HepG2 (cell line): ENCODE data around the gene SUPV3L1. TPM values are rescaled to one million over a fixed set of nuclear protein-coding genes. Genes with fewer than 3 reads are reported as not detected.

Experiments
- ATAC-seq: fragments of 200-7000 bp; cut with Tn5 transposase; 3 replicates; pipeline ENCODE4 v1.9.1; 2020; ENCODE audit warnings: mild to moderate bottlenecking, moderate library complexity
- BruUV-seq: library from RNA; stranded (reverse); fragments of 400-500 nt; replicated peaks from 2 replicates; lab custom pipeline; 2021; lab: Mats Ljungman, UMichigan
- CTCF ChIA-PET: fragments of 300-600 bp; formaldehyde crosslinking; extraction: SDS; loops from one replicate; lab custom pipeline; 2021; ENCODE audit warnings: low total read pairs, inconsistent platforms, low intra/inter-chr PET ratio; lab: Yijun Ruan, JAX
- POLR2A ChIA-PET: fragments of 350-600 bp; sonication (Branson Sonifier 250); formaldehyde crosslinking; loops from one replicate; lab custom pipeline; 2020; ENCODE audit warnings: antibody characterized with exemption, inconsistent platforms; lab: Yijun Ruan, JAX
- DNase-seq: peaks from one replicate; pipeline ENCODE4 v3.0.0-alpha.2; 2015; ENCODE audit warnings: low spot score
- FAIRE-seq: peaks from 3 replicates; lab custom pipeline; 2011; peaks lifted over from hg19 to GRCh38; lab: Jason Lieb, UNC
- H2AFZ ChIP-seq: one replicate; pipeline ENCODE4 v1.6.1; 2011; ENCODE audit warnings: low read length, inconsistent platforms
- H3K27ac ChIP-seq: fragments of 300-600 bp; 3 replicates; pipeline ENCODE4 v1.8.0; 2011; ENCODE audit warnings: mixed run types, mild to moderate bottlenecking, mixed read lengths, low read length, inconsistent platforms; ENCODE audit not compliant: insufficient read depth; ENCODE audit errors: extremely low read length
- H3K27me3 ChIP-seq, 2 experiments: fragments of 200-600 bp in 1 of 2; 2 replicates in 1 of 2; 3 replicates in 1 of 2; pipeline versions ENCODE4 v1.6.0 to v1.8.0; 2011; ENCODE audit warnings: low read length in 2 of 2, mild to moderate bottlenecking in 2 of 2, moderate library complexity in 2 of 2, inconsistent platforms in 1 of 2; ENCODE audit not compliant: insufficient read depth in 2 of 2, control insufficient read depth in 1 of 2
- H3K36me3 ChIP-seq, 2 experiments: fragments of 200-600 bp in 1 of 2; replicated peaks in 1 of 2; 2 replicates in 1 of 2; 3 replicates in 1 of 2; pipeline versions ENCODE4 v1.5.1 to v1.8.0; 2011; ENCODE audit warnings: low read length in 2 of 2, inconsistent platforms in 1 of 2; ENCODE audit not compliant: insufficient read depth in 2 of 2, control insufficient read depth in 1 of 2
- H3K4me1 ChIP-seq: 2 replicates; pipeline ENCODE4 v1.5.1; 2012; ENCODE audit warnings: low read length, inconsistent platforms; ENCODE audit not compliant: insufficient read depth
- H3K4me2 ChIP-seq: 2 replicates; pipeline ENCODE4 v1.6.0; 2011; ENCODE audit warnings: low read depth, low read length, inconsistent platforms
- H3K4me3 ChIP-seq, 3 experiments: fragments of 200-600 bp in 1 of 3; sonication (generic), shearing (Covaris generic) in 1 of 3; replicated peaks in 1 of 3; 2 replicates each; pipeline ENCODE4 v1.5.1; 2011 to 2016; ENCODE audit warnings: low read length in 3 of 3, inconsistent platforms in 2 of 3, low read depth in 2 of 3, mild to moderate bottlenecking in 2 of 3, control low read depth in 1 of 3, mixed read lengths in 1 of 3; ENCODE audit not compliant: insufficient read depth in 1 of 3
- H3K79me2 ChIP-seq: one replicate; pipeline ENCODE4 v1.6.1; 2011; ENCODE audit warnings: low read length, inconsistent platforms; ENCODE audit not compliant: insufficient read depth
- H3K9ac ChIP-seq: 2 replicates; pipeline ENCODE4 v1.6.0; 2011; ENCODE audit warnings: mild to moderate bottlenecking, low read depth, low read length, inconsistent platforms; ENCODE audit not compliant: insufficient read depth
- H3K9me3 ChIP-seq: 2 replicates; pipeline ENCODE4 v1.5.1; 2012; ENCODE audit warnings: mild to moderate bottlenecking, low read length
- H4K20me1 ChIP-seq: 2 replicates; pipeline ENCODE4 v1.6.0; 2011; ENCODE audit warnings: inconsistent platforms, mild to moderate bottlenecking, low read length, moderate library complexity; ENCODE audit not compliant: insufficient read depth
- CHD4 ChIP-seq: fragments of 200-600 bp; sonication (generic); IDR thresholded peaks from 2 replicates; pipeline ENCODE4 v1.7.0; 2017; ENCODE audit warnings: mild to moderate bottlenecking, low read length, borderline replicate concordance
- DR1 ChIP-seq: sonication (generic); formaldehyde crosslinking; IDR thresholded peaks from 2 replicates; pipeline ENCODE4 v1.8.0; 2021; ENCODE audit warnings: mild to moderate bottlenecking, missing genetic modification reagents, inconsistent platforms
- FIP1L1 ChIP-seq: fragments of 200-400 bp; formaldehyde crosslinking; IDR thresholded peaks from 2 replicates; pipeline ENCODE4 v1.6.1; 2018; ENCODE audit warnings: low read depth, mild to moderate bottlenecking, low read length, moderate library complexity, borderline replicate concordance; ENCODE audit not compliant: insufficient read depth
- IKZF4 ChIP-seq: sonication (generic); formaldehyde crosslinking; IDR thresholded peaks from 2 replicates; pipeline ENCODE4 v1.5.1; 2020; ENCODE audit warnings: borderline replicate concordance, mild to moderate bottlenecking, low read depth, missing genetic modification reagents; ENCODE audit errors: not compliant biosample characterization
- MAFF ChIP-seq: IDR thresholded peaks from 2 replicates; pipeline ENCODE4 v1.6.1; 2011; ENCODE audit warnings: low read depth, low read length, improper control_type of control experiment
- NFIC ChIP-seq: IDR thresholded peaks from 2 replicates; pipeline ENCODE4 v1.6.1; 2012; ENCODE audit warnings: mild to moderate bottlenecking, low read length, inconsistent platforms
- SMARCE1 ChIP-seq: fragments of 450-650 bp; IDR thresholded peaks from 2 replicates; pipeline ENCODE4 v1.6.1; 2017; ENCODE audit warnings: borderline replicate concordance
- SMYD3 ChIP-seq: sonication (generic); formaldehyde crosslinking; IDR thresholded peaks from 2 replicates; pipeline ENCODE4 v1.8.1; 2023; ENCODE audit warnings: mild to moderate bottlenecking, missing genetic modification reagents
- SRSF4 ChIP-seq: fragments of 200-400 bp; formaldehyde crosslinking; IDR thresholded peaks from one replicate; pipeline ENCODE4 v1.6.1; 2018; ENCODE audit warnings: mild to moderate bottlenecking, low read depth, low read length, moderate library complexity; ENCODE audit not compliant: poor library complexity, severe bottlenecking
- TBX3 ChIP-seq: fragments of 450-650 bp; IDR thresholded peaks from 2 replicates; pipeline ENCODE4 v1.6.1; 2017; ENCODE audit warnings: antibody characterized with exemption, mild to moderate bottlenecking, inconsistent platforms, borderline replicate concordance
- ZFP1 ChIP-seq: IDR thresholded peaks from 2 replicates; pipeline ENCODE4 v1.6.1; 2016
- ZNF460 ChIP-seq: sonication (generic); formaldehyde crosslinking; IDR thresholded peaks from 2 replicates; pipeline ENCODE4 v1.5.1; 2020; ENCODE audit warnings: missing genetic modification reagents, mild to moderate bottlenecking, borderline replicate concordance
- ZNF589 ChIP-seq: sonication (generic); formaldehyde crosslinking; conservative IDR thresholded peaks from 2 replicates; pipeline ENCODE4 v1.8.0; 2022; ENCODE audit warnings: mild to moderate bottlenecking, moderate library complexity, missing genetic modification reagents
- ZNF709 ChIP-seq: sonication (generic); formaldehyde crosslinking; IDR thresholded peaks from 2 replicates; pipeline ENCODE4 v1.5.0; 2020; ENCODE audit warnings: mild to moderate bottlenecking, missing genetic modification reagents
- WGBS: methylation state at CpG from one replicate; pipeline ENCODE4 v1.1.6; 2017; ENCODE audit warnings: low lambda C conversion rate; 5-methylcytosine and 5-hydroxymethylcytosine counted together
- in situ Hi-C: cut with HindIII; loops from 2 replicates; pipeline ENCODE4 v1.10.0; 2017; ENCODE audit warnings: low pct_unique_long_range_greater_than_20kb; ENCODE audit not compliant: extremely low pct_ligation_motif_present
- intact Hi-C: fragments of 100-400 bp; cut with micrococcal nuclease; formaldehyde crosslinking; loops from one replicate; pipeline ENCODE4 v1.10.0; 2022; ENCODE audit not compliant: unreplicated experiment
- polyA plus RNA-seq, 8 experiments: library from polyadenylated mRNA; depleted of rRNA in 3 of 8; stranded (reverse) in 7 of 8; unstranded in 1 of 8; fragments of >200 nt; fragmentation: Illumina TruSeq in 4 of 8; extraction: Trizol in 4 of 8; gene quantifications; 2 replicates each; pipeline versions ENCODE4 v1.2.1 to v1.2.3, GENCODE V29; 2011 to 2016; ENCODE audit warnings: low read depth in 4 of 8, missing spikeins in 1 of 8, mixed read lengths in 1 of 8; ENCODE audit not compliant: insufficient read depth in 1 of 8
- total RNA-seq, 5 experiments: library from RNA; depleted of rRNA; stranded (reverse); fragments of >200 nt; fragmentation: Illumina TruSeq; extraction: Trizol; gene quantifications; 2 replicates each; pipeline ENCODE4 v1.2.3, GENCODE V29; 2016; ENCODE audit warnings: low read depth in 1 of 5
- TF ChIP-seq, protein P1 (sequence below): conservative IDR thresholded peaks from 2 replicates; pipeline ENCODE4 v1.6.1; 2018; ENCODE audit warnings: missing genetic modification reagents
- TF ChIP-seq, protein P2 (sequence below): sonication (generic); formaldehyde crosslinking; IDR thresholded peaks from 2 replicates; pipeline ENCODE4 v1.9.0; 2022; ENCODE audit warnings: low read depth, missing genetic modification reagents
- TF ChIP-seq, protein P3 (sequence below): sonication (generic); formaldehyde crosslinking; IDR thresholded peaks from 2 replicates; pipeline ENCODE4 v1.8.0; 2022; ENCODE audit warnings: missing genetic modification reagents, mild to moderate bottlenecking, borderline replicate concordance

SUPV3L1 gene
- total and polyA plus RNA-seq, 2 of the 13 experiments (the other 11 are each of a cell fraction or from before 2014, with no cell fraction given), result 28.8 to 45.7 TPM

DNA sequence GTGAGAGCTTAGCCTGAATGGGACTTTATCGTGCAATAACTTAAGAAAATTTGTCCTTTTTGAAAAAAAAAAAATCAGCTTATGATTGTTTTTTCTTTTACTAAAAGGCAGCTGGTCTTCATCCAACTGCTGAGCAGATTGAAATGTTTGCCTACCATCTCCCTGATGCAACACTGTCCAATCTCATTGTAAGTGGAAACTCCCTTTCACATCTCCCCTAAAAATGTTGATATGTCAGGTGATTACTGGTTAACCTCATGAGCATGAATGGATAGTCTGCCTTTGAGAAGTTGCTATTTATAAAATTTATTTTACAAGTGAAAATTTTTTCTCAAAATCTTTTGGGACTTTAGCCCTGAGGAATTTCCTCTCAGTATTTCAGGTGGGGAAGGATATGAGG lies 22.3 kb downstream of the SUPV3L1 start:
- H3K36me3 ChIP-seq, result peaks cover 13 to 41% of the 10 kb centered on the region in 2 experiments
- in situ Hi-C loops, result no loop called here
- FAIRE-seq, result no peak

More for the DNA sequence above, 22.3 kb downstream of the SUPV3L1 start:
- Histone ChIP-seq H3K79me2 (no peaks in the 10 kb centered on the region), H3K4me1 (no peaks in the 10 kb centered on the region), H2AFZ (no peak overlapping the region), H3K27ac (no peak overlapping the region), H4K20me1 (no peaks in the 10 kb centered on the region), H3K9ac (no peak overlapping the region), H3K4me2 (no peak overlapping the region), H3K9me3 (no peaks in the 10 kb centered on the region), H3K4me3 (no peak overlapping the region), H3K27me3 (no peaks in the 10 kb centered on the region)
- ATAC-seq, result no peak
- 90% methylated on average over 1 of the region's 1 CpG for WGBS
- DNase-seq, result no peak
- intact Hi-C loops, result no loop called here
- BruUV-seq, result no TSS peak
- TF ChIP-seq ZNF460 (CRISPR knock-in tag) (no peak), SMARCE1 (no peak), ZFP1 (CRISPR knock-in tag) (no peak), IKZF4 (CRISPR knock-in tag) (no peak), DR1 (CRISPR knock-in tag) (no peak), NFIC (no peak), SMYD3 (CRISPR knock-in tag) (no peak), ZNF589 (no peak), FIP1L1 (no peak), SRSF4 (no peak), CHD4 (no peak), ZNF709 (no peak), TBX3 (no peak), MAFF (no peak)
- TF ChIP-seq, protein P1, sequence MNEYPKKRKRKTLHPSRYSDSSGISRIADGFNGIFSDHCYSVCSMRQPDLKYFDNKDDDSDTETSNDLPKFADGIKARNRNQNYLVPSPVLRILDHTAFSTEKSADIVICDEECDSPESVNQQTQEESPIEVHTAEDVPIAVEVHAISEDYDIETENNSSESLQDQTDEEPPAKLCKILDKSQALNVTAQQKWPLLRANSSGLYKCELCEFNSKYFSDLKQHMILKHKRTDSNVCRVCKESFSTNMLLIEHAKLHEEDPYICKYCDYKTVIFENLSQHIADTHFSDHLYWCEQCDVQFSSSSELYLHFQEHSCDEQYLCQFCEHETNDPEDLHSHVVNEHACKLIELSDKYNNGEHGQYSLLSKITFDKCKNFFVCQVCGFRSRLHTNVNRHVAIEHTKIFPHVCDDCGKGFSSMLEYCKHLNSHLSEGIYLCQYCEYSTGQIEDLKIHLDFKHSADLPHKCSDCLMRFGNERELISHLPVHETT (CRISPR knock-in tag), result no peak
- TF ChIP-seq, protein P2, sequence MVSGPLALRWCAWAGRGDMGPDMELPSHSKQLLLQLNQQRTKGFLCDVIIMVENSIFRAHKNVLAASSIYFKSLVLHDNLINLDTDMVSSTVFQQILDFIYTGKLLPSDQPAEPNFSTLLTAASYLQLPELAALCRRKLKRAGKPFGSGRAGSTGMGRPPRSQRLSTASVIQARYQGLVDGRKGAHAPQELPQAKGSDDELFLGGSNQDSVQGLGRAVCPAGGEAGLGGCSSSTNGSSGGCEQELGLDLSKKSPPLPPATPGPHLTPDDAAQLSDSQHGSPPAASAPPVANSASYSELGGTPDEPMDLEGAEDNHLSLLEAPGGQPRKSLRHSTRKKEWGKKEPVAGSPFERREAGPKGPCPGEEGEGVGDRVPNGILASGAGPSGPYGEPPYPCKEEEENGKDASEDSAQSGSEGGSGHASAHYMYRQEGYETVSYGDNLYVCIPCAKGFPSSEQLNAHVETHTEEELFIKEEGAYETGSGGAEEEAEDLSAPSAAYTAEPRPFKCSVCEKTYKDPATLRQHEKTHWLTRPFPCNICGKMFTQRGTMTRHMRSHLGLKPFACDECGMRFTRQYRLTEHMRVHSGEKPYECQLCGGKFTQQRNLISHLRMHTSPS, result no peak
- TF ChIP-seq, protein P3, sequence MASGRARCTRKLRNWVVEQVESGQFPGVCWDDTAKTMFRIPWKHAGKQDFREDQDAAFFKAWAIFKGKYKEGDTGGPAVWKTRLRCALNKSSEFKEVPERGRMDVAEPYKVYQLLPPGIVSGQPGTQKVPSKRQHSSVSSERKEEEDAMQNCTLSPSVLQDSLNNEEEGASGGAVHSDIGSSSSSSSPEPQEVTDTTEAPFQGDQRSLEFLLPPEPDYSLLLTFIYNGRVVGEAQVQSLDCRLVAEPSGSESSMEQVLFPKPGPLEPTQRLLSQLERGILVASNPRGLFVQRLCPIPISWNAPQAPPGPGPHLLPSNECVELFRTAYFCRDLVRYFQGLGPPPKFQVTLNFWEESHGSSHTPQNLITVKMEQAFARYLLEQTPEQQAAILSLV (CRISPR knock-in tag), result no peak
- CTCF ChIA-PET, result no interaction called here
- POLR2A ChIA-PET, result no interaction called here
